Endodermal cell (in vitro differentiated cells): ENCODE measurements around the gene UBR7. TPM values are rescaled to one million over a fixed set of nuclear protein-coding genes. Genes with fewer than 3 reads are reported as not detected.
"Not testable (repeated sequence)": the region's sequence is repeated elsewhere in the genome, so short reads cannot be mapped to it uniquely, and the experiment has no call there.

ENCODE experiments used
- DNase-seq: peaks from one replicate; pipeline ENCODE4 v3.0.0-alpha.2; 2017
- H3K27ac ChIP-seq: 2 replicates; pipeline ENCODE4 v1.5.1; 2013; ENCODE audit warnings: mild to moderate bottlenecking, low read depth, low read length, moderate library complexity
- H3K27me3 ChIP-seq: 2 replicates; pipeline ENCODE4 v1.6.1; 2013; ENCODE audit warnings: mild to moderate bottlenecking, low read length, moderate library complexity; ENCODE audit not compliant: insufficient read depth, control insufficient read depth, poor library complexity, severe bottlenecking
- H3K36me3 ChIP-seq: 2 replicates; pipeline ENCODE4 v1.7.0; 2013; ENCODE audit warnings: mild to moderate bottlenecking, low read length, moderate library complexity; ENCODE audit not compliant: control insufficient read depth, insufficient read depth
- H3K4me1 ChIP-seq: one replicate; pipeline ENCODE4 v1.7.0; 2013; ENCODE audit warnings: low read length; ENCODE audit not compliant: control insufficient read depth, insufficient read depth
- H3K4me3 ChIP-seq: 2 replicates; pipeline ENCODE4 v1.5.1; 2013; ENCODE audit warnings: mild to moderate bottlenecking, low read length, moderate library complexity
- H3K9ac ChIP-seq: 2 replicates; pipeline ENCODE4 v1.6.1; 2013; ENCODE audit warnings: mild to moderate bottlenecking, low read length, moderate library complexity; ENCODE audit not compliant: poor library complexity, severe bottlenecking; ENCODE audit errors: extremely low read depth
- H3K9me3 ChIP-seq: 2 replicates; pipeline ENCODE4 v1.6.1; 2013; ENCODE audit warnings: mild to moderate bottlenecking, low read length, moderate library complexity; ENCODE audit not compliant: control insufficient read depth
- H3K27ac Mint-ChIP-seq: 2 replicates; pipeline ENCODE4 v1.8.0; 2020; ENCODE audit warnings: mixed read lengths
- H3K27me3 Mint-ChIP-seq: 2 replicates; pipeline ENCODE4 v1.8.0; 2021; ENCODE audit warnings: mild to moderate bottlenecking, mixed read lengths; ENCODE audit not compliant: insufficient read depth
- H3K36me3 Mint-ChIP-seq: 2 replicates; pipeline ENCODE4 v1.8.0; 2020; ENCODE audit warnings: low read depth, mixed read lengths
- H3K4me1 Mint-ChIP-seq: 2 replicates; pipeline ENCODE4 v1.8.0; 2020; ENCODE audit warnings: mixed read lengths
- H3K4me3 Mint-ChIP-seq: 2 replicates; pipeline ENCODE4 v1.8.0; 2020; ENCODE audit warnings: mild to moderate bottlenecking, moderate library complexity, mixed read lengths
- H3K9me3 Mint-ChIP-seq: 2 replicates; pipeline ENCODE4 v1.8.0; 2020; ENCODE audit warnings: mild to moderate bottlenecking, mixed read lengths
- CTCF ChIP-seq: fragments of 200-600 bp; sonication (generic); conservative IDR thresholded peaks from 2 replicates; pipeline ENCODE4 v1.5.0; 2021; ENCODE audit warnings: antibody characterized with exemption, mild to moderate bottlenecking
- WGBS, 2 experiments: methylation state at CpG; one replicate each; pipeline versions ENCODE4 v1.1.5 to v1.1.7; 2013; ENCODE audit warnings: missing lambda C conversion rate in 2 of 2, mixed read lengths in 1 of 2; ENCODE audit not compliant: insufficient coverage in 1 of 2, insufficient read length in 1 of 2; 5-methylcytosine and 5-hydroxymethylcytosine counted together
- total RNA-seq, 2 donors: library from RNA; stranded (reverse); fragmentation: NEBNext Ultra II Directional in 1 of 2; extraction: Animal tissue kit (Norgen Biotek cat#: 25700) in 1 of 2; gene quantifications; 2 replicates in 1 of 2; 3 replicates in 1 of 2; pipeline ENCODE4 v1.2.1, GENCODE V29; 2021

UBR7 gene
- total RNA-seq, 2 donors from 2014 or later, result 25.0 to 25.6 TPM

- peak; percentile 71 for TF ChIP-seq CTCF
- WGBS, 2 experiments, result 63 to 83% methylated on average over 2 to 3 of the region's 4 CpGs
- no peaks in the 10 kb centered on the region for H3K36me3 ChIP-seq
- Mint-ChIP-seq H3K4me3 (no peak overlapping the region), H3K36me3 (no peaks in the 10 kb centered on the region), H3K27me3 (no peaks in the 10 kb centered on the region), H3K9me3 (no peaks in the 10 kb centered on the region), H3K27ac (peak overlapping the region; percentile 44), H3K4me1 (peaks cover 3% of the 10 kb centered on the region)
- no peaks in the 10 kb centered on the region for H3K4me1 ChIP-seq
- H3K27ac ChIP-seq, result no peak overlapping the region
- H3K4me3 ChIP-seq, result no peak overlapping the region
- H3K9ac ChIP-seq, result no peak overlapping the region
- DNase-seq, result peak; percentile 73
- H3K9me3 ChIP-seq, result no peaks in the 10 kb centered on the region
- no peaks in the 10 kb centered on the region for H3K27me3 ChIP-seq
Observed at GRCh38 chr14:93160353-93160801, 46.7 kb upstream of the UBR7 start.

- no peak for TF ChIP-seq CTCF
- WGBS, 2 experiments, result 91 to 93% methylated on average over 3 to 4 of the region's 4 CpGs
- no peak for DNase-seq
- H3K4me3 Mint-ChIP-seq, result no peak overlapping the region
- no peaks in the 10 kb centered on the region for H3K36me3 Mint-ChIP-seq
- no peaks in the 10 kb centered on the region for H3K9me3 Mint-ChIP-seq
- Histone ChIP-seq H3K9ac (no peak overlapping the region), H3K27me3 (no peaks in the 10 kb centered on the region), H3K4me1 (no peaks in the 10 kb centered on the region), H3K36me3 (no peaks in the 10 kb centered on the region), H3K9me3 (no peaks in the 10 kb centered on the region), H3K4me3 (no peak overlapping the region), H3K27ac (no peak overlapping the region)
- H3K27me3 Mint-ChIP-seq, result no peaks in the 10 kb centered on the region
- H3K4me1 Mint-ChIP-seq, result peaks cover 3% of the 10 kb centered on the region
- H3K27ac Mint-ChIP-seq, result no peak overlapping the region
Observed at GRCh38 chr14:93161411-93161940, 45.6 kb upstream of the UBR7 start.

GRCh38 chr14:93163564-93163963 lies 43.5 kb upstream of the UBR7 start:
- Mint-ChIP-seq H3K4me1 (peaks cover 3% of the 10 kb centered on the region), H3K27ac (no peak overlapping the region), H3K4me3 (no peak overlapping the region), H3K9me3 (no peaks in the 10 kb centered on the region), H3K36me3 (no peaks in the 10 kb centered on the region), H3K27me3 (no peaks in the 10 kb centered on the region)
- Histone ChIP-seq H3K36me3 (no peaks in the 10 kb centered on the region), H3K27me3 (no peaks in the 10 kb centered on the region), H3K4me1 (no peaks in the 10 kb centered on the region), H3K9me3 (no peaks in the 10 kb centered on the region), H3K27ac (no peak overlapping the region), H3K9ac (no peak overlapping the region), H3K4me3 (no peak overlapping the region)
- no peak for DNase-seq
- TF ChIP-seq CTCF, result no peak
- WGBS, 2 experiments, result 0 to 69% methylated on average over 1 to 4 of the region's 5 CpGs

- H3K4me1 ChIP-seq, H3K27me3 Mint-ChIP-seq, H3K27ac Mint-ChIP-seq, H3K9me3 ChIP-seq, H3K9me3 Mint-ChIP-seq, H3K4me1 Mint-ChIP-seq, H3K9ac ChIP-seq, H3K4me3 ChIP-seq, H3K4me3 Mint-ChIP-seq, H3K36me3 Mint-ChIP-seq, DNase-seq, H3K27me3 ChIP-seq, H3K36me3 ChIP-seq: not testable (repeated sequence)
- peak overlapping the region; percentile 17 for H3K27ac ChIP-seq
- 73 to 86% methylated on average over 9 to 23 of the region's 26 CpGs for WGBS, 2 experiments
Observed at GRCh38 chr14:93165271-93166265, 41.5 kb upstream of the UBR7 start.

- H3K9me3 ChIP-seq, H3K9ac ChIP-seq, H3K27me3 Mint-ChIP-seq, DNase-seq, H3K27ac Mint-ChIP-seq, H3K27me3 ChIP-seq, H3K36me3 Mint-ChIP-seq, H3K9me3 Mint-ChIP-seq, H3K36me3 ChIP-seq, H3K4me3 Mint-ChIP-seq, H3K27ac ChIP-seq, H3K4me1 Mint-ChIP-seq, H3K4me1 ChIP-seq, H3K4me3 ChIP-seq: not testable (repeated sequence)
- WGBS, 2 experiments, result 92 to 94% methylated on average over 7 to 8 of the region's 9 CpGs
Observed at GRCh38 chr14:93168610-93169009, 38.4 kb upstream of the UBR7 start.
